ENCODE measurements around the gene NFATC2IP. TPM values are rescaled to one million over a fixed set of nuclear protein-coding genes. Genes with fewer than 3 reads are reported as not detected.

Gene NFATC2IP
- polyA plus RNA-seq, 2 of the 4 experiments (the other 2 are of a cell fraction) = 29.7 to 32.2 TPM

DNA sequence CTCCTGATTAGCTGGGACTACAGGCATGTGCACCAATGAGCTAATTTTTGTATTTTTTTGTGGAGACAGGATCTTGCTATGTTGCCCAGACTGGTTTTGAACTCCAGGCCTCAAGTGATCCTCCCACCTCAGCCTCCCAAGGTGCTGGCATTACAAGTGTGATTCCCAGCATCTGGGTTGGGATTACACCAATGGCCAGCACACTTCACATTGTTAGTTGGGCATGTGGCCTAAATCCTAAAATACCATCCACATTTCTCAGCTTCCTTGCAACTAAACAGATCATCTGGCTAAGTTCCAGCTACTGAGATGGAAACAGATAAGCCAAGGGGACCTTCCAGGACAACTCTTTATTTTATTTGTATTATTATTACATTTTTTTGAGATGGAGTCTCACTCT is 35.6 kb upstream of the NFATC2IP start:
- Histone ChIP-seq H3K4me2 (no peak overlapping the region), H3K4me1 (peaks cover 8% of the 10 kb centered on the region; the same call in 1 of the 3 replicates), H3K4me3 (no peak overlapping the region), H3K27ac (no peak overlapping the region), H3K9me3 (no peaks in the 10 kb centered on the region)
- ChIA-PET POLR2A (interaction anchor here (0.6 kb wide), 1 partner anchor 10 kb away, joined by 3 read pairs; the partner anchor contains the start of gene RABEP2), CTCF (interaction anchor here (0.9 to 8.5 kb wide), 5 partner anchors 29 to 52 kb away, joined by 3 to 55 read pairs (median 3); no protein-coding TSS in a partner anchor)
- ATAC-seq = no peak
- peak in 1 of 2 experiments; percentile 41 for DNase-seq (ENCODE audit: low read depth in 1 of 2, low spot score in 1 of 2)
- no peak for FAIRE-seq
- TF ChIP-seq FOSB (CRISPR knock-in tag; IDR thresholded peaks at IDR 0.05) = no peak
- no peak for TF ChIP-seq PBX3 (IDR thresholded peaks at IDR 0.05)
- TF ChIP-seq NR3C1 (IDR thresholded peaks at IDR 0.05) = no peak
- no peak for TF ChIP-seq ESRRA (IDR thresholded peaks at IDR 0.05; ENCODE audit: borderline replicate concordance, low read length)

GRCh38 chr16:28917095-28917494 is 33.6 kb upstream of the NFATC2IP start:
- no peaks in the 10 kb centered on the region for H3K9me3 ChIP-seq
- CTCF ChIA-PET = interaction anchor here (0.9 to 8.5 kb wide), 6 partner anchors 10 to 43 kb away, joined by 3 to 55 read pairs (median 4); no protein-coding TSS in a partner anchor
- H3K27ac ChIP-seq = no peak overlapping the region
- DNase-seq (ENCODE audit: low read depth in 1 of 2, low spot score in 1 of 2) = peak in 1 of 2 experiments; percentile 24
- POLR2A ChIA-PET = no interaction called here
- H3K4me1 ChIP-seq = 0 out of 3 replicates have a peak, but pooled peaks cover 5% of the 10 kb centered on the region
- H3K4me2 ChIP-seq = no peak overlapping the region
- H3K4me3 ChIP-seq = no peak overlapping the region
- WGBS (ENCODE audit: missing lambda C conversion rate) = 87% methylated on average over 7 of the region's 7 CpGs
- TF ChIP-seq ZNF302 (CRISPR knock-in tag; IDR thresholded peaks at IDR 0.05) = no peak
- TF ChIP-seq MAFK (IDR thresholded peaks at IDR 0.05; ENCODE audit: partially characterized antibody) = no peak
- TF ChIP-seq NFE2L2 (conservative IDR thresholded peaks at IDR 0.05; ENCODE audit: low read length) = peak; percentile 71
- TF ChIP-seq CHD2 (IDR thresholded peaks at IDR 0.05; ENCODE audit: low read length, partially characterized antibody) = no peak
- TF ChIP-seq PBX3 (IDR thresholded peaks at IDR 0.05) = no peak
- TF ChIP-seq JUN (IDR thresholded peaks at IDR 0.05) = no peak
- no peak for TF ChIP-seq RAD21 (conservative IDR thresholded peaks at IDR 0.05 in 1 of 2, IDR thresholded peaks at IDR 0.05 in 1 of 2)
- TF ChIP-seq FOSL2 (IDR thresholded peaks at IDR 0.05) = no peak
- TF ChIP-seq FOSL2 (CRISPR knock-in tag; IDR thresholded peaks at IDR 0.05) = no peak
- TF ChIP-seq RFX5 (IDR thresholded peaks at IDR 0.05) = no peak
- ATAC-seq = peak; percentile 31 to 35; a peak in 2 of 6 replicates
- no peak for FAIRE-seq

GRCh38 chr16:28918698-28919097 is 32.0 kb upstream of the NFATC2IP start:
- 97% methylated on average over 3 of the region's 3 CpGs for WGBS (ENCODE audit: missing lambda C conversion rate)
- Histone ChIP-seq H3K4me2 (no peak overlapping the region), H3K4me3 (no peak overlapping the region), H3K9me3 (no peaks in the 10 kb centered on the region), H3K4me1 (0 out of 3 replicates have a peak, but pooled peaks cover 5% of the 10 kb centered on the region), H3K27ac (no peak overlapping the region)
- ATAC-seq (no peak), FAIRE-seq (no peak), DNase-seq (ENCODE audit: low read depth in 1 of 2, low spot score in 1 of 2) (no peak)
- POLR2A ChIA-PET = no interaction called here
- CTCF ChIA-PET = interaction anchor here (1.0 to 8.5 kb wide), 2 partner anchors 26 to 49 kb away, joined by 3 to 55 read pairs; no protein-coding TSS in a partner anchor
- TF ChIP-seq POLR2A (IDR thresholded peaks at IDR 0.05; ENCODE audit: low read length) = no peak
- TF ChIP-seq, protein P1, sequence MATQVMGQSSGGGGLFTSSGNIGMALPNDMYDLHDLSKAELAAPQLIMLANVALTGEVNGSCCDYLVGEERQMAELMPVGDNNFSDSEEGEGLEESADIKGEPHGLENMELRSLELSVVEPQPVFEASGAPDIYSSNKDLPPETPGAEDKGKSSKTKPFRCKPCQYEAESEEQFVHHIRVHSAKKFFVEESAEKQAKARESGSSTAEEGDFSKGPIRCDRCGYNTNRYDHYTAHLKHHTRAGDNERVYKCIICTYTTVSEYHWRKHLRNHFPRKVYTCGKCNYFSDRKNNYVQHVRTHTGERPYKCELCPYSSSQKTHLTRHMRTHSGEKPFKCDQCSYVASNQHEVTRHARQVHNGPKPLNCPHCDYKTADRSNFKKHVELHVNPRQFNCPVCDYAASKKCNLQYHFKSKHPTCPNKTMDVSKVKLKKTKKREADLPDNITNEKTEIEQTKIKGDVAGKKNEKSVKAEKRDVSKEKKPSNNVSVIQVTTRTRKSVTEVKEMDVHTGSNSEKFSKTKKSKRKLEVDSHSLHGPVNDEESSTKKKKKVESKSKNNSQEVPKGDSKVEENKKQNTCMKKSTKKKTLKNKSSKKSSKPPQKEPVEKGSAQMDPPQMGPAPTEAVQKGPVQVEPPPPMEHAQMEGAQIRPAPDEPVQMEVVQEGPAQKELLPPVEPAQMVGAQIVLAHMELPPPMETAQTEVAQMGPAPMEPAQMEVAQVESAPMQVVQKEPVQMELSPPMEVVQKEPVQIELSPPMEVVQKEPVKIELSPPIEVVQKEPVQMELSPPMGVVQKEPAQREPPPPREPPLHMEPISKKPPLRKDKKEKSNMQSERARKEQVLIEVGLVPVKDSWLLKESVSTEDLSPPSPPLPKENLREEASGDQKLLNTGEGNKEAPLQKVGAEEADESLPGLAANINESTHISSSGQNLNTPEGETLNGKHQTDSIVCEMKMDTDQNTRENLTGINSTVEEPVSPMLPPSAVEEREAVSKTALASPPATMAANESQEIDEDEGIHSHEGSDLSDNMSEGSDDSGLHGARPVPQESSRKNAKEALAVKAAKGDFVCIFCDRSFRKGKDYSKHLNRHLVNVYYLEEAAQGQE (IDR thresholded peaks at IDR 0.05) = no peak
- no peak for TF ChIP-seq CBX2 (IDR thresholded peaks at IDR 0.05; ENCODE audit: borderline replicate concordance, low read depth)
- TF ChIP-seq RFX5 (IDR thresholded peaks at IDR 0.05) = no peak
- TF ChIP-seq ZNF302 (CRISPR knock-in tag; IDR thresholded peaks at IDR 0.05) = no peak
- TF ChIP-seq ZSCAN20 (CRISPR knock-in tag; IDR thresholded peaks at IDR 0.05) = no peak

Measured in A549 (cell line).